NCI-H345 treated with DMSO at 0.1 percent for 48 hours (cell line): ENCODE measurements around the gene RTL5.

Source experiments
- DNase-seq: peaks from one replicate; lab custom pipeline; 2025; ENCODE audit not compliant: unreplicated experiment; lab: John Stamatoyannopoulos, UW

RTL5 gene

GRCh38 chrX:72079607-72080006, 52.1 kb downstream of the RTL5 start:
- no peak for DNase-seq

GRCh38 chrX:72078411-72078810, 53.3 kb downstream of the RTL5 start:
- DNase-seq = no peak
